Nephron progenitor cell (in vitro differentiated cells): ENCODE measurements around the gene PARP1.

Experiments used
- DNase-seq: peaks from one replicate; pipeline ENCODE4 v3.0.0; 2021
- H3K27ac Mint-ChIP-seq: 2 replicates; pipeline ENCODE4 v1.8.0; 2021; ENCODE audit warnings: mild to moderate bottlenecking, moderate library complexity, mixed read lengths
- H3K27me3 Mint-ChIP-seq: 2 replicates; pipeline ENCODE4 v1.8.0; 2021; ENCODE audit warnings: mild to moderate bottlenecking, low read depth, mixed read lengths; ENCODE audit not compliant: poor library complexity
- H3K36me3 Mint-ChIP-seq: 2 replicates; pipeline ENCODE4 v1.8.0; 2021; ENCODE audit warnings: low read depth, mixed read lengths
- H3K4me1 Mint-ChIP-seq: 2 replicates; pipeline ENCODE4 v1.8.0; 2021; ENCODE audit warnings: mixed read lengths
- H3K4me3 Mint-ChIP-seq: 2 replicates; pipeline ENCODE4 v1.8.0; 2021; ENCODE audit warnings: mild to moderate bottlenecking, moderate library complexity, mixed read lengths
- H3K9me3 Mint-ChIP-seq: 2 replicates; pipeline ENCODE4 v1.8.0; 2021; ENCODE audit warnings: mild to moderate bottlenecking, moderate library complexity, mixed read lengths
- CTCF ChIP-seq: fragments of 200-600 bp; sonication (generic); IDR thresholded peaks from 2 replicates; pipeline ENCODE4 v1.5.0; 2021; ENCODE audit warnings: antibody characterized with exemption

PARP1 gene

DNA sequence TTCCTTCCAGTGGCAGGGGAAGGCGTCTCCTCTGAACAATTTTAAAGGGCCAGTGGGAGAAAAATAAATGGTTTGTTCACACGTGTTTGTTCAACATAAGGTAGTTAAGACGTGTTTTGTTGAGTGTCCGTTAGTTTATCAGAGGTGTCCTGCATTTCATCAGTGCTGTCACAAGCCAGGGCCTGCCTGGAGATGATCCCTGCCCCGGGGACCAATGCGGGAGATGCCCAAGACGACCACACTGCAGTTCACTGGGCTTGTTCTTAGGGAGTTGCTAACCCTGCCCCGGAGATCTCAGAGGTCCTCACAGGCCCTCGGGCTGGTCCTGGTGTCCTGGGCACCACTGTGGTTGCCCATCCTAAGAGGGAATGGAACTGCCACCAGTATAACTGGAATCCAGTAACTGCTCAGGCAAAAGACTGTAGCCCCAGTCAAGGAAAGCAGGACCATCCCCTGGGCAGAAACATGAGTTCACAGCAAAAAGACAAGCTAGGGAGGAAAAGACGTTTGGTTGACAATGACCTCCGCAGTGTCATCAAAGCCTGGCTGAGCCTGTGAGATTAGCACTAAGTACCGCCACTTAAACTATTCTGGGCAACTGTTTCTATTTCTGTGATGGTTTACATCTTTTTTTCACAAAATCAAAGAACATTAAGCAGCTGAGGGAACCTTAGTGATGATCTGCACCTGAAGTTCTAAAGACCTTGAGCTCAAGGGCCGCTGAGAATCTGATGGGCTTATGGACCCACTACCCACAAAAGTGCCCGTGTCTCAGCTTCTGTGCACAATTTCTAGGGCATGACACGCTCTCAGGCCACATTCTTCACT, 54.0 kb downstream of the PARP1 start:
- no peak for TF ChIP-seq CTCF
- no peak for DNase-seq
- H3K27ac Mint-ChIP-seq: peak overlapping the region; percentile 68
- H3K36me3 Mint-ChIP-seq: peaks cover 25% of the 10 kb centered on the region
- H3K4me3 Mint-ChIP-seq: no peak overlapping the region
- H3K4me1 Mint-ChIP-seq: peaks cover 40% of the 10 kb centered on the region
- no peaks in the 10 kb centered on the region for H3K27me3 Mint-ChIP-seq
- no peaks in the 10 kb centered on the region for H3K9me3 Mint-ChIP-seq

DNA sequence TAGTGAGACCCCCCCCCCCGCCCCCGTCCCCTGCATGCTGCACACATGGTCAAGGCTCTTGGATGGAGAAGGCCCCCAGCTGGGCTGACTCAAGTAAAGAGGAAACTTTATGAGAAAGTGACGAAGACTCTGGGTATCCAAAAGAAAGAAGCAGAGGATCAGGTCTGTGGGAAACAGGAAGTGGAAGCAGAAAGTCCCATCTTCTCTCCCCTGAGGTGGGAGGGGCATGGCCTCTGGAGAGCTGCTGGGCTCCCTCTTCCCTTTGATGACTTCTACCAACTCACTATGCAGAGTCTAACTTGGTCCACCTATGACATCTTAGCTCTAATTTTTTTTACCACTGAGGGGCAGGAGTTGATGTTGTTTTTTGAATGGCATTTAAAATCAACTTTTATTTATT, 56.2 kb downstream of the PARP1 start:
- Mint-ChIP-seq H3K4me3 (no peak overlapping the region), H3K9me3 (no peaks in the 10 kb centered on the region), H3K4me1 (peaks cover 57% of the 10 kb centered on the region), H3K36me3 (peaks cover 8% of the 10 kb centered on the region), H3K27me3 (no peaks in the 10 kb centered on the region), H3K27ac (no peak overlapping the region)
- no peak for TF ChIP-seq CTCF
- no peak for DNase-seq

GRCh38 chr1:226350519-226350865, 57.4 kb downstream of the PARP1 start:
- DNase-seq: no peak
- H3K27me3 Mint-ChIP-seq: no peaks in the 10 kb centered on the region
- H3K27ac Mint-ChIP-seq: peak overlapping the region; percentile 95
- H3K36me3 Mint-ChIP-seq: peaks cover 4% of the 10 kb centered on the region
- peaks cover 53% of the 10 kb centered on the region for H3K4me1 Mint-ChIP-seq
- no peak for TF ChIP-seq CTCF
- H3K4me3 Mint-ChIP-seq: no peak overlapping the region
- no peaks in the 10 kb centered on the region for H3K9me3 Mint-ChIP-seq

DNA sequence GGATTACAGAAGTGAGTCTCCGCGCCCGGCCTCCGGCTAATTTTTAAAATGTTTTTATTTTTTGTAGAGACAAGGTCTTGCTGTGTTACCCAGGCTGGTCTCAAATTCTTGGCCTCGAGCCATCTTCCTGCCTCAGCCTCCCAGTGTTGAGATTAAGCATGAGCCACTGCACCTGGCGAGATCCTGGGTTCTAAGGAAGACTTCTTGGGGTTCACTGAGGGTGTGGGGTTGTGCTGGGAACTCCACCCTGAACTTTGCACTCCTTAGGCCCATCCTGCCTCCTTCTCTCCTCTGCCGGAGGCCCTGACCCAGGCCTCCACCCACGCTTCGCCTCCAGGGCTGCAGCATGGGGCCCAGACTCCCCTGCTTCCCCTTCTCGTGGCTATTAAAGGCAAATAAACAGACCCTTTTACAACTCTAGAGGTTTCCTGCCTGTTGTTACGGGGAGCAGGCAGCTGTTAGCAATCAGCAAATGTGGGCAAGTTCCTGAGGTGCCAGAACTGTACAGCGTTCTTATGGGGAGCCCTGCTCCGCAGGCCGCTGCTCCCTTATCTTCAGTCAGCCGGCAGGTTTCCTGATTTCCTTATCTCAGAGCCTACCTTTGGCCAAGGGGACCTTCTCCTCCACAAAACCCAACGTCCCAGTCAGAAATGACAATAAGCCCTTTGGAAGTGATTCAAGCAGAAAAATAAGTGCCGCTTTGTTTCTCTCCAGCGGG, 57.9 kb downstream of the PARP1 start:
- Mint-ChIP-seq H3K4me3 (no peak overlapping the region), H3K27ac (peak overlapping the region; percentile 95), H3K36me3 (no peaks in the 10 kb centered on the region), H3K4me1 (peaks cover 56% of the 10 kb centered on the region), H3K27me3 (peaks cover 2% of the 10 kb centered on the region), H3K9me3 (no peaks in the 10 kb centered on the region)
- no peak for DNase-seq
- no peak for TF ChIP-seq CTCF

GRCh38 chr1:226349081-226349480, 58.8 kb downstream of the PARP1 start:
- H3K27ac Mint-ChIP-seq: peak overlapping the region; percentile 94
- no peaks in the 10 kb centered on the region for H3K36me3 Mint-ChIP-seq
- no peak for TF ChIP-seq CTCF
- H3K4me3 Mint-ChIP-seq: peak overlapping the region; percentile 52
- peak; percentile 12 for DNase-seq
- no peaks in the 10 kb centered on the region for H3K9me3 Mint-ChIP-seq
- peaks cover 62% of the 10 kb centered on the region for H3K4me1 Mint-ChIP-seq
- peaks cover 3% of the 10 kb centered on the region for H3K27me3 Mint-ChIP-seq
